WTC11 (cell line): ENCODE results near the gene UBE2J2. TPM values are rescaled to one million over a fixed set of nuclear protein-coding genes. Genes with fewer than 3 reads are reported as not detected.

ENCODE experiments used
- ATAC-seq: fragments of 200-7000 bp; cut with Tn5 transposase; 2 replicates; pipeline ENCODE4 v1.10.0; 2021; ENCODE audit warnings: mild to moderate bottlenecking, moderate library complexity
- CTCF ChIA-PET: fragments of 300-600 bp; sonication (Branson Sonifier 250); formaldehyde crosslinking; loops from one replicate; lab custom pipeline; 2021; ENCODE audit warnings: antibody characterized with exemption; lab: Charles Lee
- POLR2A ChIA-PET: fragments of 350-600 bp; sonication (Branson Sonifier 250); formaldehyde crosslinking; loops from one replicate; lab custom pipeline; 2021; ENCODE audit warnings: antibody characterized with exemption; lab: Charles Lee
- DNase-seq: peaks from one replicate; pipeline ENCODE4 v3.0.0; 2021; ENCODE audit warnings: low spot score
- H3K27ac Mint-ChIP-seq: 2 replicates; pipeline ENCODE4 v1.8.0; 2021; ENCODE audit warnings: mixed read lengths
- H3K27me3 Mint-ChIP-seq: 2 replicates; pipeline ENCODE4 v1.8.0; 2021; ENCODE audit warnings: low read depth, mild to moderate bottlenecking, moderate library complexity, mixed read lengths
- H3K36me3 Mint-ChIP-seq: 2 replicates; pipeline ENCODE4 v1.8.0; 2021; ENCODE audit warnings: mixed read lengths
- H3K4me1 Mint-ChIP-seq: 2 replicates; pipeline ENCODE4 v1.8.0; 2022; ENCODE audit warnings: mixed read lengths
- H3K4me3 Mint-ChIP-seq: 2 replicates; pipeline ENCODE4 v1.8.0; 2021; ENCODE audit warnings: mild to moderate bottlenecking, moderate library complexity, mixed read lengths
- H3K9me3 Mint-ChIP-seq: 2 replicates; pipeline ENCODE4 v1.8.0; 2021; ENCODE audit warnings: mixed read lengths
- ATF1 ChIP-seq: sonication (generic); formaldehyde crosslinking; IDR thresholded peaks from 2 replicates; pipeline ENCODE4 v1.8.1; 2023; ENCODE audit warnings: mild to moderate bottlenecking, moderate library complexity, missing genetic modification reagents
- CREB1 ChIP-seq: sonication (generic); formaldehyde crosslinking; IDR thresholded peaks from 2 replicates; pipeline ENCODE4 v1.8.0; 2023; ENCODE audit warnings: mild to moderate bottlenecking, missing genetic modification reagents
- FOXP1 ChIP-seq: sonication (generic); formaldehyde crosslinking; IDR thresholded peaks from 2 replicates; pipeline ENCODE4 v1.8.0; 2022; ENCODE audit warnings: missing genetic modification reagents, mild to moderate bottlenecking, moderate library complexity, borderline replicate concordance
- GTF2I ChIP-seq: fragments of 250-450 bp; sonication (Bioruptor Pico); conservative IDR thresholded peaks from 2 replicates; pipeline ENCODE4 v1.4.0; 2021; ENCODE audit warnings: mild to moderate bottlenecking
- JAZF1 ChIP-seq: fragments of 250-450 bp; sonication (Bioruptor Pico); IDR thresholded peaks from 2 replicates; pipeline ENCODE4 v1.9.0; 2021; ENCODE audit warnings: moderate library complexity, mild to moderate bottlenecking, inconsistent platforms
- MLX ChIP-seq: sonication (generic); formaldehyde crosslinking; IDR thresholded peaks from 2 replicates; pipeline ENCODE4 v1.8.1; 2023; ENCODE audit warnings: mild to moderate bottlenecking, missing genetic modification reagents, moderate library complexity
- NFATC4 ChIP-seq: fragments of 250-450 bp; sonication (Bioruptor Pico); IDR thresholded peaks from 2 replicates; pipeline ENCODE4 v1.9.0; 2021; ENCODE audit warnings: mild to moderate bottlenecking
- NR3C1 ChIP-seq: sonication (generic); formaldehyde crosslinking; conservative IDR thresholded peaks from 2 replicates; pipeline ENCODE4 v1.8.1; 2023; ENCODE audit warnings: low read depth, mild to moderate bottlenecking, missing genetic modification reagents
- PRRX2 ChIP-seq: fragments of 250-450 bp; sonication (Bioruptor Pico); IDR thresholded peaks from 2 replicates; pipeline ENCODE4 v1.8.0; 2021; ENCODE audit warnings: mild to moderate bottlenecking
- STAT6 ChIP-seq: sonication (generic); formaldehyde crosslinking; conservative IDR thresholded peaks from 2 replicates; pipeline ENCODE4 v1.8.1; 2023; ENCODE audit warnings: mild to moderate bottlenecking, low read depth, missing genetic modification reagents, moderate library complexity
- TEAD1 ChIP-seq: sonication (generic); formaldehyde crosslinking; IDR thresholded peaks from 2 replicates; pipeline ENCODE4 v1.8.0; 2022; ENCODE audit warnings: mild to moderate bottlenecking, missing genetic modification reagents
- USF2 ChIP-seq: sonication (generic); formaldehyde crosslinking; IDR thresholded peaks from 2 replicates; pipeline ENCODE4 v1.8.1; 2023; ENCODE audit warnings: mild to moderate bottlenecking, missing genetic modification reagents, moderate library complexity
- ZNF138 ChIP-seq: sonication (generic); formaldehyde crosslinking; conservative IDR thresholded peaks from 2 replicates; pipeline ENCODE4 v1.8.1; 2022; ENCODE audit warnings: mild to moderate bottlenecking, moderate library complexity, missing genetic modification reagents
- ZNF396 ChIP-seq: fragments of 250-450 bp; sonication (Bioruptor Pico); IDR thresholded peaks from 2 replicates; pipeline ENCODE4 v1.8.0; 2021; ENCODE audit warnings: mild to moderate bottlenecking, moderate library complexity, borderline replicate concordance
- total RNA-seq: library from RNA; stranded (reverse); gene quantifications from 3 replicates; pipeline ENCODE4 v1.2.3, GENCODE V29; 2021
- TF ChIP-seq, protein P1 (sequence below): fragments of 250-450 bp; sonication (Bioruptor Pico); IDR thresholded peaks from 2 replicates; pipeline ENCODE4 v1.9.0; 2021; ENCODE audit warnings: moderate library complexity, mild to moderate bottlenecking, inconsistent platforms, borderline replicate concordance
- TF ChIP-seq, protein P2 (sequence below): sonication (generic); formaldehyde crosslinking; IDR thresholded peaks from 2 replicates; pipeline ENCODE4 v1.8.0; 2022; ENCODE audit warnings: mild to moderate bottlenecking, missing genetic modification reagents
- TF ChIP-seq, protein P3 (sequence below): fragments of 250-450 bp; sonication (Bioruptor Pico); conservative IDR thresholded peaks from 2 replicates; pipeline ENCODE4 v1.9.0; 2021; ENCODE audit warnings: mild to moderate bottlenecking

Gene UBE2J2
- total RNA-seq, 1 experiment from 2014 or later = 72.2 TPM

GRCh38 chr1:1285611-1286311, 12.1 kb upstream of the UBE2J2 start:
- POLR2A ChIA-PET = no interaction called here
- Mint-ChIP-seq H3K36me3 (no peaks in the 10 kb centered on the region), H3K27me3 (no peaks in the 10 kb centered on the region), H3K4me3 (no peak overlapping the region), H3K4me1 (no peaks in the 10 kb centered on the region), H3K27ac (0 out of 2 replicates have a peak overlapping the region, but pooled peaks have one; percentile 36), H3K9me3 (no peaks in the 10 kb centered on the region)
- TF ChIP-seq STAT6 = no peak
- TF ChIP-seq JAZF1 (CRISPR knock-in tag) = no peak
- TF ChIP-seq ZNF138 = no peak
- TF ChIP-seq, protein P1, sequence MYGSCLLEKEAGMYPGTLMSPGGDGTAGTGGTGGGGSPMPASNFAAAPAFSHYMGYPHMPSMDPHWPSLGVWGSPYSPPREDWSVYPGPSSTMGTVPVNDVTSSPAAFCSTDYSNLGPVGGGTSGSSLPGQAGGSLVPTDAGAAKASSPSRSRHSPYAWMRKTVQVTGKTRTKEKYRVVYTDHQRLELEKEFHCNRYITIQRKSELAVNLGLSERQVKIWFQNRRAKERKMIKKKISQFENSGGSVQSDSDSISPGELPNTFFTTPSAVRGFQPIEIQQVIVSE (CRISPR knock-in tag) = no peak
- no peak for TF ChIP-seq NFATC4 (CRISPR knock-in tag)
- no peak for TF ChIP-seq USF2 (CRISPR knock-in tag)
- TF ChIP-seq, protein P2, sequence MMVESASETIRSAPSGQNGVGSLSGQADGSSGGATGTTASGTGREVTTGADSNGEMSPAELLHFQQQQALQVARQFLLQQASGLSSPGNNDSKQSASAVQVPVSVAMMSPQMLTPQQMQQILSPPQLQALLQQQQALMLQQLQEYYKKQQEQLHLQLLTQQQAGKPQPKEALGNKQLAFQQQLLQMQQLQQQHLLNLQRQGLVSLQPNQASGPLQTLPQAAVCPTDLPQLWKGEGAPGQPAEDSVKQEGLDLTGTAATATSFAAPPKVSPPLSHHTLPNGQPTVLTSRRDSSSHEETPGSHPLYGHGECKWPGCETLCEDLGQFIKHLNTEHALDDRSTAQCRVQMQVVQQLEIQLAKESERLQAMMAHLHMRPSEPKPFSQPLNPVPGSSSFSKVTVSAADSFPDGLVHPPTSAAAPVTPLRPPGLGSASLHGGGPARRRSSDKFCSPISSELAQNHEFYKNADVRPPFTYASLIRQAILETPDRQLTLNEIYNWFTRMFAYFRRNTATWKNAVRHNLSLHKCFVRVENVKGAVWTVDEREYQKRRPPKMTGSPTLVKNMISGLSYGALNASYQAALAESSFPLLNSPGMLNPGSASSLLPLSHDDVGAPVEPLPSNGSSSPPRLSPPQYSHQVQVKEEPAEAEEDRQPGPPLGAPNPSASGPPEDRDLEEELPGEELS (CRISPR knock-in tag) = no peak
- no peak for TF ChIP-seq CREB1 (CRISPR knock-in tag)
- no peak for TF ChIP-seq FOXP1 (CRISPR knock-in tag)
- no peak for TF ChIP-seq NR3C1 (CRISPR knock-in tag)
- no peak for TF ChIP-seq TEAD1 (CRISPR knock-in tag)
- no peak for TF ChIP-seq ZNF396
- TF ChIP-seq, protein P3, sequence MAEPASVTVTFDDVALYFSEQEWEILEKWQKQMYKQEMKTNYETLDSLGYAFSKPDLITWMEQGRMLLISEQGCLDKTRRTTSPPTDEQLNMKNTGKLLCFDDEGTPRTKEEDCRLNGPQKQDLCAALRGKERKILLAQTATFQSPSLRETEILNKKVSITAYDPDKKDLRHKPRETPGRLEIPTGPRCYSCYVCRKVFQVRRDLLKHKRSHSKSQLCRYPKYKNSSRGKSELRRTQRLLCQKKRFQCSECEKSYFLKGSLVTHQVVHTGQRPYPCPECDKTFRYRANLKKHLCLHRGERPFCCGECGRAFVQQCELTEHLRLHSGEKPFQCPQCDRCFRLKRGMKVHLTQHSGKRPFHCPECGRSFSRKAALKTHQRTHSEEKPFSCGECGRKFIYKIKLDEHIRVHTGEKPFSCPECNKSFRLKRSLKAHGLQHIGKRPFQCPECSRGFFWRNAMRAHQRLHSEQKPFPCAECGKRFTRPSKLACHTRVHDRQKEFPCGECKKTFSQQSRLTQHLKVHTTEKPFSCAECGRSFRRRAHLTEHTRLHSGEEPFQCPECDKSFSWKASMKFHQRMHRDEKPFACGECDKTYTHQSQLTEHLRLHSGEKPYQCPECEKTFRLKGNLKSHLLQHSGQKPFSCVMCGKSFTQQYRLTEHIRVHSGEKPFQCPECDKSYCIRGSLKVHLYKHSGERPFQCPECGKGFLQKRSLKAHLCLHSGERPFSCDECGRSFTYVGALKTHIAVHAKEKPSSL (CRISPR knock-in tag) = no peak
- no peak for TF ChIP-seq ATF1
- TF ChIP-seq MLX (CRISPR knock-in tag) = no peak
- TF ChIP-seq PRRX2 = no peak
- TF ChIP-seq GTF2I (CRISPR knock-in tag) = no peak
- ATAC-seq = no peak
- CTCF ChIA-PET = interaction anchor here (0.5 to 1.4 kb wide), 2 partner anchors 14 to 29 kb away, joined by 3 to 5 read pairs; no protein-coding TSS in a partner anchor
- peak; percentile 16 for DNase-seq
